ENCODE measurements around the gene SIL1. TPM values are rescaled to one million over a fixed set of nuclear protein-coding genes. Genes with fewer than 3 reads are reported as not detected.

Gene SIL1
- total RNA-seq, 1 donor, result 12.4 TPM

- H3K4me3 ChIP-seq (ENCODE audit: low read length), result no peak overlapping the region
- H3K27me3 ChIP-seq (ENCODE audit: insufficient read depth, low read length), result no peaks in the 10 kb centered on the region
- no peaks in the 10 kb centered on the region for H3K4me1 ChIP-seq (ENCODE audit: insufficient read depth, low read length)
- H3K9me3 ChIP-seq (ENCODE audit: low read depth, low read length), result no peaks in the 10 kb centered on the region
These were observed 94.4 kb downstream of the SIL1 start for GRCh38 chr5:139103762-139104161.

GRCh38 chr5:139100825-139101224 lies 97.3 kb downstream of the SIL1 start:
- H3K4me3 ChIP-seq (ENCODE audit: low read length), result no peak overlapping the region
- H3K9me3 ChIP-seq (ENCODE audit: low read depth, low read length), result no peaks in the 10 kb centered on the region
- no peaks in the 10 kb centered on the region for H3K4me1 ChIP-seq (ENCODE audit: insufficient read depth, low read length)
- H3K27me3 ChIP-seq (ENCODE audit: insufficient read depth, low read length), result no peaks in the 10 kb centered on the region

GRCh38 chr5:139094154-139095131 lies 103.7 kb downstream of the SIL1 start:
- Histone ChIP-seq H3K4me3 (ENCODE audit: low read length) (no peak overlapping the region), H3K9me3 (ENCODE audit: low read depth, low read length) (no peaks in the 10 kb centered on the region), H3K27me3 (ENCODE audit: insufficient read depth, low read length) (no peaks in the 10 kb centered on the region), H3K4me1 (ENCODE audit: insufficient read depth, low read length) (peaks cover 6% of the 10 kb centered on the region)

- Histone ChIP-seq H3K9me3 (ENCODE audit: low read depth, low read length) (no peaks in the 10 kb centered on the region), H3K4me1 (ENCODE audit: insufficient read depth, low read length) (peaks cover 6% of the 10 kb centered on the region), H3K4me3 (ENCODE audit: low read length) (no peak overlapping the region), H3K27me3 (ENCODE audit: insufficient read depth, low read length) (no peaks in the 10 kb centered on the region)
These were observed 105.3 kb downstream of the SIL1 start for GRCh38 chr5:139092741-139093343.

GRCh38 chr5:139091439-139092156 lies 106.6 kb downstream of the SIL1 start:
- H3K9me3 ChIP-seq (ENCODE audit: low read depth, low read length), result no peaks in the 10 kb centered on the region
- H3K27me3 ChIP-seq (ENCODE audit: insufficient read depth, low read length), result no peaks in the 10 kb centered on the region
- H3K4me1 ChIP-seq (ENCODE audit: insufficient read depth, low read length), result peaks cover 6% of the 10 kb centered on the region
- no peak overlapping the region for H3K4me3 ChIP-seq (ENCODE audit: low read length)

- Histone ChIP-seq H3K27me3 (ENCODE audit: insufficient read depth, low read length) (no peaks in the 10 kb centered on the region), H3K9me3 (ENCODE audit: low read depth, low read length) (no peaks in the 10 kb centered on the region), H3K4me3 (ENCODE audit: low read length) (no peak overlapping the region), H3K4me1 (ENCODE audit: insufficient read depth, low read length) (peaks cover 6% of the 10 kb centered on the region)
These were observed 107.6 kb downstream of the SIL1 start for GRCh38 chr5:139090581-139090980.

- peaks cover 6% of the 10 kb centered on the region for H3K4me1 ChIP-seq (ENCODE audit: insufficient read depth, low read length)
- H3K9me3 ChIP-seq (ENCODE audit: low read depth, low read length), result no peaks in the 10 kb centered on the region
- H3K27me3 ChIP-seq (ENCODE audit: insufficient read depth, low read length), result no peaks in the 10 kb centered on the region
- no peak overlapping the region for H3K4me3 ChIP-seq (ENCODE audit: low read length)
These were observed 110.1 kb downstream of the SIL1 start for GRCh38 chr5:139088024-139088423.

GRCh38 chr5:139082813-139083498 lies 115.2 kb downstream of the SIL1 start:
- Histone ChIP-seq H3K4me1 (ENCODE audit: insufficient read depth, low read length) (no peaks in the 10 kb centered on the region), H3K9me3 (ENCODE audit: low read depth, low read length) (no peaks in the 10 kb centered on the region), H3K4me3 (ENCODE audit: low read length) (no peak overlapping the region), H3K27me3 (ENCODE audit: insufficient read depth, low read length) (no peaks in the 10 kb centered on the region)

GRCh38 chr5:139079991-139080610 lies 118.1 kb downstream of the SIL1 start:
- no peaks in the 10 kb centered on the region for H3K9me3 ChIP-seq (ENCODE audit: low read depth, low read length)
- H3K27me3 ChIP-seq (ENCODE audit: insufficient read depth, low read length), result no peaks in the 10 kb centered on the region
- H3K4me1 ChIP-seq (ENCODE audit: insufficient read depth, low read length), result peaks cover 7% of the 10 kb centered on the region
- H3K4me3 ChIP-seq (ENCODE audit: low read length), result no peak overlapping the region

GRCh38 chr5:139079225-139079990 lies 118.8 kb downstream of the SIL1 start:
- H3K4me1 ChIP-seq (ENCODE audit: insufficient read depth, low read length), result peaks cover 11% of the 10 kb centered on the region
- no peaks in the 10 kb centered on the region for H3K27me3 ChIP-seq (ENCODE audit: insufficient read depth, low read length)
- H3K4me3 ChIP-seq (ENCODE audit: low read length), result no peak overlapping the region
- no peaks in the 10 kb centered on the region for H3K9me3 ChIP-seq (ENCODE audit: low read depth, low read length)

GRCh38 chr5:139078345-139078744 lies 119.8 kb downstream of the SIL1 start:
- H3K4me3 ChIP-seq (ENCODE audit: low read length), result no peak overlapping the region
- H3K4me1 ChIP-seq (ENCODE audit: insufficient read depth, low read length), result peaks cover 11% of the 10 kb centered on the region
- H3K9me3 ChIP-seq (ENCODE audit: low read depth, low read length), result no peaks in the 10 kb centered on the region
- no peaks in the 10 kb centered on the region for H3K27me3 ChIP-seq (ENCODE audit: insufficient read depth, low read length)

GRCh38 chr5:139077899-139078298 lies 120.3 kb downstream of the SIL1 start:
- Histone ChIP-seq H3K27me3 (ENCODE audit: insufficient read depth, low read length) (no peaks in the 10 kb centered on the region), H3K4me3 (ENCODE audit: low read length) (no peak overlapping the region), H3K9me3 (ENCODE audit: low read depth, low read length) (no peaks in the 10 kb centered on the region), H3K4me1 (ENCODE audit: insufficient read depth, low read length) (peaks cover 11% of the 10 kb centered on the region)

- Histone ChIP-seq H3K4me1 (ENCODE audit: insufficient read depth, low read length) (peaks cover 11% of the 10 kb centered on the region), H3K27me3 (ENCODE audit: insufficient read depth, low read length) (no peaks in the 10 kb centered on the region), H3K9me3 (ENCODE audit: low read depth, low read length) (no peaks in the 10 kb centered on the region), H3K4me3 (ENCODE audit: low read length) (no peak overlapping the region)
These were observed 122.1 kb downstream of the SIL1 start for GRCh38 chr5:139076111-139076510.

Data from mononuclear cell (primary cell).